ENCODE measurements around the gene MYH3. TPM values are rescaled to one million over a fixed set of nuclear protein-coding genes. Genes with fewer than 3 reads are reported as not detected.

MYH3 gene
- polyA plus RNA-seq, 2 of the 4 experiments (the other 2 are of a cell fraction): 1.6 to 2.1 TPM

GRCh38 chr17:10653987-10654386 lies 3.1 kb downstream of the MYH3 start:
- Histone ChIP-seq H3K9me3 (no peaks in the 10 kb centered on the region), H3K4me3 (no peak overlapping the region), H3K27ac (no peak overlapping the region), H3K4me2 (no peak overlapping the region), H3K4me1 (no peaks in the 10 kb centered on the region)
- WGBS (ENCODE audit: missing lambda C conversion rate): 55% methylated on average over 5 of the region's 5 CpGs
- FAIRE-seq (no peak), ATAC-seq (no peak), DNase-seq (ENCODE audit: low read depth in 1 of 2, low spot score in 1 of 2) (no peak)
- ChIA-PET POLR2A (no interaction called here), CTCF (interaction anchor here (0.7 to 5.6 kb wide), 10 partner anchors 8 to 922 kb away, joined by 3 to 35 read pairs (median 5); no protein-coding TSS in a partner anchor)
- TF ChIP-seq RAD21 (conservative IDR thresholded peaks at IDR 0.05 in 1 of 2, IDR thresholded peaks at IDR 0.05 in 1 of 2) (no peak), ESRRA (IDR thresholded peaks at IDR 0.05; ENCODE audit: borderline replicate concordance, low read length) (no peak), MYC (IDR thresholded peaks at IDR 0.05; ENCODE audit: borderline replicate concordance, low read length) (no peak), KDM5A (IDR thresholded peaks at IDR 0.05) (no peak), ATOH8 (CRISPR knock-in tag; IDR thresholded peaks at IDR 0.05; ENCODE audit: low read depth) (no peak), NR3C1 (IDR thresholded peaks at IDR 0.05) (no peak), ZFP36 (IDR thresholded peaks at IDR 0.05; ENCODE audit: borderline replicate concordance, partially characterized antibody) (no peak), RFX5 (IDR thresholded peaks at IDR 0.05) (no peak), HEYL (CRISPR knock-in tag; IDR thresholded peaks at IDR 0.05) (no peak), EHF (CRISPR knock-in tag; IDR thresholded peaks at IDR 0.05) (no peak), CHD2 (IDR thresholded peaks at IDR 0.05; ENCODE audit: low read length, partially characterized antibody) (no peak), JUN (IDR thresholded peaks at IDR 0.05) (no peak), NFE2L2 (conservative IDR thresholded peaks at IDR 0.05; ENCODE audit: low read length) (no peak), POLR2A (IDR thresholded peaks at IDR 0.05; ENCODE audit: low read length) (no peak), CBX2 (IDR thresholded peaks at IDR 0.05; ENCODE audit: borderline replicate concordance, low read depth) (no peak)

GRCh38 chr17:10652984-10653659 lies 4.0 kb downstream of the MYH3 start:
- Histone ChIP-seq H3K4me2 (no peak overlapping the region), H3K9me3 (no peaks in the 10 kb centered on the region), H3K27ac (no peak overlapping the region), H3K4me1 (no peaks in the 10 kb centered on the region), H3K4me3 (no peak overlapping the region)
- FAIRE-seq (no peak), ATAC-seq (no peak; a peak in 1 of 6 replicates), DNase-seq (ENCODE audit: low read depth in 1 of 2, low spot score in 1 of 2) (no peak)
- 83% methylated on average over 10 of the region's 11 CpGs for WGBS (ENCODE audit: missing lambda C conversion rate)
- POLR2A ChIA-PET: no interaction called here
- CTCF ChIA-PET: interaction anchor here (0.7 to 5.6 kb wide), 8 partner anchors 7 to 35 kb away, joined by 3 to 35 read pairs (median 6); no protein-coding TSS in a partner anchor
- no peak for TF ChIP-seq HDAC2 (IDR thresholded peaks at IDR 0.05)
- no peak for TF ChIP-seq RFX5 (IDR thresholded peaks at IDR 0.05)
- TF ChIP-seq SMC3 (IDR thresholded peaks at IDR 0.05): no peak
- TF ChIP-seq KDM1A (IDR thresholded peaks at IDR 0.05; ENCODE audit: low read depth): no peak
- TF ChIP-seq ELK1 (IDR thresholded peaks at IDR 0.05; ENCODE audit: low read depth, low read length): no peak
- TF ChIP-seq HEYL (CRISPR knock-in tag; IDR thresholded peaks at IDR 0.05): no peak
- TF ChIP-seq ZNF302 (CRISPR knock-in tag; IDR thresholded peaks at IDR 0.05): no peak
- TF ChIP-seq FOSL2 (IDR thresholded peaks at IDR 0.05): no peak
- TF ChIP-seq FOSL2 (CRISPR knock-in tag; IDR thresholded peaks at IDR 0.05): no peak
- no peak for TF ChIP-seq TFCP2L1 (CRISPR knock-in tag; IDR thresholded peaks at IDR 0.05)
- TF ChIP-seq ZFP36 (IDR thresholded peaks at IDR 0.05; ENCODE audit: borderline replicate concordance, partially characterized antibody): no peak
- no peak for TF ChIP-seq JUN (IDR thresholded peaks at IDR 0.05)
- TF ChIP-seq HOXB5 (CRISPR knock-in tag; IDR thresholded peaks at IDR 0.05): no peak
- TF ChIP-seq HOXA7 (CRISPR knock-in tag; IDR thresholded peaks at IDR 0.05): no peak
- TF ChIP-seq POLR2AphosphoS2 (conservative IDR thresholded peaks at IDR 0.05; ENCODE audit: low read length): no peak
- TF ChIP-seq HES2 (IDR thresholded peaks at IDR 0.05): no peak
